SIG-M5 treated with dmso at 0.1 percent for 504 hours (cell line): ENCODE measurements around the gene FAM149A.

Source experiments
- DNase-seq: peaks from one replicate; lab custom pipeline; 2025; ENCODE audit not compliant: unreplicated experiment; lab: John Stamatoyannopoulos, UW

FAM149A gene

DNA sequence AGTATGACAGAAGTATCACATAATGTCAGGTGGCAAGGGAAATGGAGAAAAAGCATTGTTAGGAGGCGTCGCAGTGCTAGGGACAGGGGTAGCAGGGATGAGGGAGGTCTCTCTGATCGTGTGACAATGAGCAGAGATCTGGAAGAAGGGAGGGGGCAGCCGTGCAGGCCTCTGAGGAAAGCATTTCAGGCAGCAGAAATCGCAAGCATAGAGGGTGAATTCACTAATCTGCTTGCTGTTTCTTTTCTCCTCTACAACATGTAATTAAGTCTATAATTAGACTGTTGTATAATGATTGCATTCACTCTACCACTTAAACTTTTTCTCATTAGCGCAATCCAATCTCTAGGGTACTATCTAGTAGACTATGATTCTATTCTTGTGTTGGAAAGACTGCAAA lies 96.0 kb downstream of the FAM149A start:
- DNase-seq = no peak

DNA sequence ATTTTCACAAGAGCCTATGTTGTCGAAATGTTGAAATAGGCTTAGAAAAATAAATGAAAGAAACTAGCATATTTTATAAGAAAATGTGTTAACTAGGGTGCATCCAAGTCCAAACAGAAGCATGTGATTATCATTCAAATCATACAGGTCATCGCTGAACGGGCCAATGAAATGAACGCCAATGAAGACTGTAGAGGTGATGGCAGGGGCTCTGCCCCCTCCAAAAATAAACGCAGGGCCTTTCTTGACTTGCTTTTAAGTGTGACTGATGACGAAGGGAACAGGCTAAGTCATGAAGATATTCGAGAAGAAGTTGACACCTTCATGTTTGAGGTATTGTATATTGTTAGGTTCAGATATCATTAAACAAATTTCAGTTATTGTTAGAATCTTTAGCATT lies 96.5 kb downstream of the FAM149A start:
- DNase-seq = no peak

DNA sequence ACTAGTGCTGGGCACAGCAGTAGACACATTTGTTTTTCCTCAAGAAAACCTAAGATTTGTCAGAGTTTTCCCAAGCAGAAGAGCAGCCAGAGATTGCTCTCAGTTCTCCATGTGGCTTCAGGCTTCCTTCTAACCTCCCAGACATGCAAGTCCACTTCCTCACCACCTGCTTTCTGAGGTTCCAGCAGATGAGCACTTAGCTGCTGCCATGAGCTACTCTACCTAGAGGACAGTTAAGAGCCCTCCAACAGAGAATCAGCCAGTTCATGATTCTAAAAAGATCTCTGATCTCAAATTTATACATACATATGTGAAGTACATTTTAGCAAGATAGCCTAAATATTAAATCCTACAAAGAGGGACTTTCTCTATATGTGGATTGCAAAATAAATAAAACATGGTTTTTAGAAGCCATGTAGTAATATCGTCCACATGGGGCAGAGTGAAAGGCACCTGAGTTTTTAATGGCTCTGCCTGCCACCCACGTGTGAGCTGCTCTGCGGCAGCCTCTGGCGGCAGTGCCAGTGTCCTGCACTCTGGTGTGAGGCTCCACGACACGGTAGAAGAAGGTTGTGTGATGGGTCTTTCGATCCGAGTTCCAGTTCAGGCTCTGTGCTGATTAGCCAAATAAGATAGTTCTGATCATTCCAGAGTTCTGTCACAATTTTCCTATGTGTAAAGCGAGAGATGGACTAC lies 97.2 kb downstream of the FAM149A start:
- no peak for DNase-seq

DNA sequence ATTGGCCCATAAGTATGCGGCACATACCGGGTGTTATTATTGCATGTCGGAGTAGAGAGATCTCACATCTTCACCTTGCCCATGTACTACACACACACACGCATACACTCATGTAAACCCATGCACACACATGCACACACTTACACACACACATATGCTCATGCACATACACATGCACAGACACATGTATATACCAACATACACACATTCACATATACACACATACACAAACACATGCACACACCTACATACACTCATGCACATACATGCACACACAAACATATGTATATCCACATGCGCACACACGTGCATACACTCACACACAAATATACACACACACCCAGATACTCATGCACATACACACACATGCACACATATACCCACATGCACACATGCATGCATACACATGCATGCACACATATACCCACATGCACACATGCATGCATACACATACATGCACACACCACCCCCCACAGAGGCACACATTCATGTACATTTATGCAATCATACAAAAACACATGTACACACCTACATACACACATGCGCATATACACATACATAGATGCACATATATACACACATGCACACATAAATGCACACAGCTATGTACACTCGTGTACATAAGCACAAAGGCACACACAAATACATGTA lies 98.1 kb downstream of the FAM149A start:
- no peak for DNase-seq

DNA sequence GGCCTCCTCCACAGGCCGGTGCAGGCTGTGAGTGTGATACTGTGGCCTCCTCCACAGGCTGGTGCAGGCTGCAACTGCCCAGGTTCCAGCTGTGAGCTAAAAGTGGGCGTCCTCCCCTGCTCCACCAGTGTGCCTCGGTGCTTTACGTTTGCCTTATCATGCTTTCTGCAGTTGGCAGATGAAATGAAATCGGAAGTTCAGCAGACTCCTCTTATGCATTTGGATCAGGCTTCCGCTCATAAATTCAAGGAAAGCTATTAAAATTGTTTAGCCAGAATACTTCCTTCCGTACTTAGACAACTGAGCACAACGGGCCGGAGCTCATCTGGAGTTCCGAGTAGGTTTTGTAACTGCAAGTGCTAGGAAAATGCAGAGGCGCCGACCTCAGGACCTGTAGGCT lies 98.9 kb downstream of the FAM149A start:
- DNase-seq = no peak

DNA sequence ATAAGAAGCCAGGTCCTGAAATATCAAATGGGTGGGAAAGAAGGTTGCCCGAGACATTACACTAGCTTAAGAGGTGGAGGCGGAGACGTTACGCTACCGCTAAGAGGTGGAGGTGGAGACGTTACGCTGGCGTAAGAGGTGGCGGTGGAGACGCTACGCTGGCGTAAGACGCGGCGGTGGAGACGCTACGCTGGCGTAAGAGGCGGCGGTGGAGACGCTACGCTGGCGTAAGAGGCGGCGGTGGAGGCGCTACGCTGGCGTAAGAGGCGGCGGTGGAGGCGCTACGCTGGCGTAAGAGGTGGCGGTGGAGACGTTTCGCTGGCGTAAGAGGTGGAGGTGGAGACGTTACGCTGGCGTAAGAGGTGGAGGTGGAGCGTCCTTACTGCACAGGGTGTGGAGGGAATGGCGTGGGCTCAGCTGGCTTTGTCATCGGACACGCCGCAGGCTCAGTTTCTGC lies 99.6 kb downstream of the FAM149A start:
- no peak for DNase-seq

DNA sequence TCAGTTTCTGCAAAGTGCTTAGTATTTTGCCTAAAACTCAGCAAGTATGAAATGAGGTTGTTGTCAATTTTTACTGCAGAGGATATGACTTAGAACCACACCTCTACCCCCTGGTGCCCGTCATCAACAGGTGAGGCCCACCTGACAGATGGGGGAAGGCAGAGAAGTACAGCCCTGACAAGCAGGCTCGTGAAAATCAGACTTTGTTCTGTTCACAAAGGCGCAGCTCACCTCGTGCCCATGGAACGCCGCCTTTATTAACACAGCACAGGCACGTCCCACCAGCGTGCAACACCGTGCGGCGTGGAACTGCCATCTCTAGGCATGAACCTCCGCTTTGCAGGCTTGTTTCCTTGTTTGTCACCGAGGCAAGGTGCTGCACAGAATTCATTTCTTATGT lies 100.2 kb downstream of the FAM149A start:
- DNase-seq = no peak

DNA sequence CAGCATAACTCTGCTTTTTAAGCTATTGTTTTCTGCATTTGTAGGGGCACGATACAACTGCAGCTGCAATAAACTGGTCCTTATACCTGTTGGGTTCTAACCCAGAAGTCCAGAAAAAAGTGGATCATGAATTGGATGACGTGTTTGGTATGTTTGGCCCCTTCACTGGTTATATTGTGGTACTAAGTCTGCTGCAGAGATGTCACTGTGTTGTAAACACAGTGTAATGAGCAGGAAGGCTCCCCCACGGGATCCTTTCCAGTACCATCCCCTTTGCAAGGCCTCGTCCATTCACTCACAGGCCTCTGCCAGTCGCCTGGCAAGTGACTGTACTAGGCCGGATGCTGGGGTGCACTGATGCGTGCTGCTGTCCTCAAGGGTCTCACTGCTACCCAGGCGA lies 100.7 kb downstream of the FAM149A start:
- DNase-seq = no peak

DNA sequence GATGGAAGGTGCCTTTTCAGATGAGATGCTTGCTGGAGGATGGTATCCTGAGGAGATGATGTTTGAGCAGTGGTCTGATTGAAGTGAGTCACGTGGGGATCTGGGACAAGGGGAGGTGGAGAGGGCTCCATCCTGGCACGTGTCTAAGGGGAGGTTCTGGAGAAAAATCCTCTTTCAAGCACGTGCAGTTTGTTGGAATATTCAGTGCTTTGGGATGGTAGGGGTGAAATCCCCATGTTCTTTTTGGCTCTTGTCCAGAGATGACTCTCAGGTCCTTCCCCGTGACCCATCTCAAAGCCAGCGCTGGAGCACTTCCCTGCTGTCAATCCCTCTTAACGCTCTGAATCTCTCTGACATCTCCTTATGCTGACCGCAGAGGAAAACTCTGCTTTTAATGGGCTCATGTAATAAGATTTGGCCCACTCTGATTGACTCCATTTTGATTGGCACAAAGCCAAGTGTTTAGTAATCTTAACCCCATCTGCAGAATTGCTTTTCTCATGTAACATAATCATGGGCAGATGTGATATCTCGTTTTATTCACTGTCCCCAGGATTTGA lies 112.0 kb downstream of the FAM149A start:
- no peak for DNase-seq

DNA sequence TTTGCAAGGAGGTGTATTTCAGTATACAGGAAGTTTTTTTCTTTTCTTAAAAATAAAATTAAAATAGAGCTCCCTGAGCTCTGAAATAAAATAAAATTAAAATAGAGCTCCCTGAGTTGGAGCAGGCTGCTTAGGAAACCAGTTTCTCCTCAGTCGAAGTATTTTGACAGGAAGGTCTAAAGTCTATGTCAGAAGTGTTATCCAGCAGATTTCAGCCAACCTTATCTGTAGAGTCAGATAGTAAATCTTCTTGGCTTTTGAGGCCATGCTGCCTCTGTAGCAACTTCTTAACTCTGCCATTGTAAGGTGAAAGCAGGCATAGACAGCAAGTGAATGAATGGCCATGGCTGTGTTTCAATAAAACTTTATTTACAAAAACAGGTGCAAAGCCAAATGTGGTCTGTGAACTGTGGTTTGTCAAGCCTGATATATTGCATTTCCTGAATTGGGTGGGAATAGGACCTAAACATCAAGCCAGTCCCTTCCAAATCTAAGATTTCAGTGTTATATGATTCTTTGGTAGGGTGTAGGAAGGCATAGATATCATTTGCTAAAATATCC lies 113.3 kb downstream of the FAM149A start:
- DNase-seq = no peak

DNA sequence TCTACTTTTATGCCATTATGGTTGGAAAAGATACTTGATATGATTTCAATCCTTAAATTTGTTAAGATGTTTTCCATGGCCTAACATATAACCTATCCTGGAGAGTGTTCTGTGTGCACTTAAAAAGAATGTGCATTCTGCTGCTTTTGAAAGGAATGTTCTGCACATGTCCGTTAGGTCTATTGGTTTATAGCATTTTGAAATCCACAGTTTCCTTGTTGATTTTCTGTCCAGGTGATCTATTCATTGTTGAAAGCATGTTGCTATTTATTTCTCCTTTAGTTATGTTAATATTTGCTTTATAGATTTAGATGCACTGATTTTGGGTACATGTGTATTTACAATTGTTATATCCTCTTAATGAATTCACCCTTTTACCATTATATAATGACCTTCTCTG lies 117.1 kb downstream of the FAM149A start:
- DNase-seq = no peak
